KOPT-K1 (cell line): ENCODE results near the gene RNF145.
"Not testable (repeated sequence)": the region's sequence is repeated elsewhere in the genome, so short reads cannot be mapped to it uniquely, and the experiment has no call there.

ENCODE experiments used
- H3K27ac ChIP-seq: fragments of 200-600 bp; sonication (generic); 2 replicates; pipeline ENCODE4 v1.5.1; 2016; ENCODE audit warnings: antibody characterized with exemption, mild to moderate bottlenecking, low read depth, low read length; ENCODE audit not compliant: poor library complexity, severe bottlenecking
- H3K36me3 ChIP-seq: fragments of 200-600 bp; sonication (generic); 2 replicates; pipeline ENCODE4 v1.5.1; 2017; ENCODE audit warnings: antibody characterized with exemption, mild to moderate bottlenecking, low read length, moderate library complexity; ENCODE audit not compliant: insufficient read depth
- H3K9me3 ChIP-seq: fragments of 200-600 bp; sonication (generic); 2 replicates; pipeline ENCODE4 v1.5.1; 2017; ENCODE audit warnings: antibody characterized with exemption, low read length, mild to moderate bottlenecking; ENCODE audit not compliant: insufficient read depth, poor library complexity, severe bottlenecking

The RNF145 gene

GRCh38 chr5:159230657-159231056 is 21.3 kb upstream of the RNF145 start:
- Histone ChIP-seq H3K36me3 (no peaks in the 10 kb centered on the region), H3K27ac (no peak overlapping the region), H3K9me3 (no peaks in the 10 kb centered on the region)

- H3K36me3 ChIP-seq, H3K9me3 ChIP-seq, H3K27ac ChIP-seq: not testable (repeated sequence)
Observed at GRCh38 chr5:159228097-159228496, 18.7 kb upstream of the RNF145 start.

- Histone ChIP-seq H3K36me3 (no peaks in the 10 kb centered on the region), H3K9me3 (no peaks in the 10 kb centered on the region), H3K27ac (no peak overlapping the region)
Observed at GRCh38 chr5:159227452-159227851, 18.1 kb upstream of the RNF145 start.

- no peaks in the 10 kb centered on the region for H3K9me3 ChIP-seq
- H3K27ac ChIP-seq: no peak overlapping the region
- H3K36me3 ChIP-seq: no peaks in the 10 kb centered on the region
Observed at GRCh38 chr5:159226451-159226850, 17.1 kb upstream of the RNF145 start.

- Histone ChIP-seq H3K9me3 (no peaks in the 10 kb centered on the region), H3K27ac (no peak overlapping the region), H3K36me3 (no peaks in the 10 kb centered on the region)
Observed at GRCh38 chr5:159224471-159224870, 15.1 kb upstream of the RNF145 start.

GRCh38 chr5:159223469-159223868 is 14.1 kb upstream of the RNF145 start:
- no peaks in the 10 kb centered on the region for H3K36me3 ChIP-seq
- H3K27ac ChIP-seq: no peak overlapping the region
- H3K9me3 ChIP-seq: no peaks in the 10 kb centered on the region

GRCh38 chr5:159220206-159220605 is 10.9 kb upstream of the RNF145 start:
- no peak overlapping the region for H3K27ac ChIP-seq

GRCh38 chr5:159218595-159219023 is 9.3 kb upstream of the RNF145 start:
- Histone ChIP-seq H3K9me3 (no peaks in the 10 kb centered on the region), H3K27ac (no peak overlapping the region), H3K36me3 (no peaks in the 10 kb centered on the region)

More at GRCh38 chr5:159220206-159220605, 10.9 kb upstream of the RNF145 start:
- H3K36me3 ChIP-seq: no peaks in the 10 kb centered on the region
- no peaks in the 10 kb centered on the region for H3K9me3 ChIP-seq

GRCh38 chr5:159217236-159217635 is 7.9 kb upstream of the RNF145 start:
- H3K36me3 ChIP-seq: no peaks in the 10 kb centered on the region
- H3K9me3 ChIP-seq: no peaks in the 10 kb centered on the region
- no peak overlapping the region for H3K27ac ChIP-seq

- no peaks in the 10 kb centered on the region for H3K9me3 ChIP-seq
- H3K36me3 ChIP-seq: no peaks in the 10 kb centered on the region
- no peak overlapping the region for H3K27ac ChIP-seq
Observed at GRCh38 chr5:159216454-159216853, 7.1 kb upstream of the RNF145 start.

GRCh38 chr5:159215886-159216285 is 6.5 kb upstream of the RNF145 start:
- Histone ChIP-seq H3K9me3 (no peaks in the 10 kb centered on the region), H3K36me3 (no peaks in the 10 kb centered on the region), H3K27ac (no peak overlapping the region)

GRCh38 chr5:159214486-159215271 is 5.3 kb upstream of the RNF145 start:
- no peak overlapping the region for H3K27ac ChIP-seq
- no peaks in the 10 kb centered on the region for H3K36me3 ChIP-seq

GRCh38 chr5:159212657-159213462 is 3.5 kb upstream of the RNF145 start:
- no peaks in the 10 kb centered on the region for H3K36me3 ChIP-seq
- H3K9me3 ChIP-seq: no peaks in the 10 kb centered on the region
- H3K27ac ChIP-seq: no peak overlapping the region

More at GRCh38 chr5:159214486-159215271, 5.3 kb upstream of the RNF145 start:
- H3K9me3 ChIP-seq: no peaks in the 10 kb centered on the region

GRCh38 chr5:159211729-159212174 is 2.4 kb upstream of the RNF145 start:
- no peak overlapping the region for H3K27ac ChIP-seq
- no peaks in the 10 kb centered on the region for H3K9me3 ChIP-seq
- no peaks in the 10 kb centered on the region for H3K36me3 ChIP-seq

- Histone ChIP-seq H3K36me3 (no peaks in the 10 kb centered on the region), H3K27ac (no peak overlapping the region), H3K9me3 (no peaks in the 10 kb centered on the region)
Observed at GRCh38 chr5:159210846-159211245, 1.5 kb upstream of the RNF145 start.
